Prostate gland (tissue), 2 donors: ENCODE results near the gene BRD3OS. TPM values are rescaled to one million over a fixed set of nuclear protein-coding genes. Genes with fewer than 3 reads are reported as not detected.
A peak's percentile ranks its signal among the peaks of the same experiment; 100 is the strongest.
"Not testable (repeated sequence)": the region's sequence is repeated elsewhere in the genome, so short reads cannot be mapped to it uniquely, and the experiment has no call there.

Experiments used
- DNase-seq: peaks from one replicate; pipeline ENCODE4 v3.0.0-alpha.2; 2019; ENCODE audit warnings: low spot score
- H3K27ac ChIP-seq, 2 donors: fragments of 200-600 bp; sonication (generic); 2 replicates each; pipeline ENCODE4 v1.5.1; 2017 to 2019
- H3K27me3 ChIP-seq: fragments of 200-600 bp; sonication (generic); replicated peaks from 2 replicates; pipeline ENCODE4 v1.5.1; 2019; ENCODE audit not compliant: insufficient read depth
- H3K36me3 ChIP-seq, 2 donors: fragments of 200-600 bp; sonication (generic); 1 replicate in 1 of 2; 2 replicates in 1 of 2; pipeline versions ENCODE4 v1.5.1 to v1.8.1; 2017 to 2019
- H3K4me1 ChIP-seq: fragments of 200-600 bp; sonication (generic); replicated peaks from 2 replicates; pipeline ENCODE4 v1.5.1; 2019
- H3K4me3 ChIP-seq, 2 donors: fragments of 200-600 bp; sonication (generic); 2 replicates each; pipeline ENCODE4 v1.5.1; 2017 to 2019
- H3K9me3 ChIP-seq: fragments of 200-600 bp; sonication (generic); 2 replicates; pipeline ENCODE4 v1.5.1; 2017
- POLR2A ChIP-seq: fragments of 450-650 bp; IDR thresholded peaks from one replicate; pipeline ENCODE4 v1.6.1; 2016; ENCODE audit warnings: antibody characterized with exemption, mild to moderate bottlenecking
- POLR2AphosphoS5 ChIP-seq: sonication (generic); formaldehyde crosslinking; IDR thresholded peaks from one replicate; pipeline ENCODE4 v1.6.1; 2017; ENCODE audit warnings: antibody characterized with exemption
- WGBS: methylation state at CpG from one replicate; pipeline ENCODE4 v1.1.5; 2018; 5-methylcytosine and 5-hydroxymethylcytosine counted together
- intact Hi-C: fragments of 100-400 bp; cut with DNase I; formaldehyde crosslinking; loops from one replicate; pipeline ENCODE4 v1.14.2; 2022
- total RNA-seq, 2 donors: library from RNA; depleted of rRNA; stranded (reverse); fragments of >200 nt; gene quantifications; one replicate each; pipeline ENCODE4 v1.1.0, GENCODE V29; 2016
- TF ChIP-seq, protein P1 (sequence below), 4 experiments: fragments of 200-600 bp in 2 of 4; fragments of 450-650 bp in 2 of 4; sonication (generic) in 2 of 4; IDR thresholded peaks; 1 replicate in 3 of 4; 2 replicates in 1 of 4; pipeline ENCODE4 v1.5.1; 2016 to 2019; ENCODE audit warnings: antibody characterized with exemption in 4 of 4, mild to moderate bottlenecking in 2 of 4, moderate library complexity in 2 of 4

Gene BRD3OS
- total RNA-seq, 2 donors from 2014 or later: 16.2 to 30.1 TPM

DNA sequence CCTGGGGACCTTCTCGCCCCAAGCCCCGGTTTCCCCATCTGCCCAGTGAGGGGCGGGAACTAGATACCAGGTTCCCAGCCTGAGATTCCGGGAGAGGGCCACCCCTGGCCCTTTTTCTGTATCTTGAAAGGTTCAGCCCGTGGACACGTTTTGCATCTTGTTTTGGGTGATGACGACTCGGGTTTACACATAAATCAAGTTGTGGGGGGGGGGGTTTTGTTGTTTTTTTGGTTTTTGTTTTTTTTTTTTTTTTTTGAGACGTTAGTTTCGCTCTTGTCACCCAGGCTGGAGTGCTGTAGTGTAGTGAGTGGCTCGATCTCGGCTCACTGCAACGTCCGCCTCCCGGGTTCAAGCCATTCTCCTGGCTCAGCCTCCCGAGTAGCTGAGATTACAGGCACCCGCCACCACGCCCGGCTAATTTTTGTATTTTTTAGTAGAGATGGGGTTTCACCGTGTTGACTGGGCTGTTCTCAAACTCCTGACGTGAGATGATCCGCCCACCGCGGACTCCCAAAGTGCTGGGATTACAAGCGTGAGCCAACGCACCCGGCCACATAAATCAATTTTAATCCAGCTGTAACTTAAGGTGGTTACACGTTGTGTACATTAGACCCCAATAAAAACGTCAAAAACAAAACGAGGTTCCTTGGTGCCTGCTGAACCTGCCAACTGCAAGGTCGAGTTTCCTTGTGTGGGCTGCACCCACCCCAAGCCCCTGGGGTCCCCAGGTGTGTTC is 43.6 kb downstream of the BRD3OS start:
- Histone ChIP-seq H3K4me3 (peak overlapping the region; percentile 93 to 95), H3K27ac (peak overlapping the region; percentile 95 to 99), H3K9me3 (no peaks in the 10 kb centered on the region), H3K4me1 (peaks cover 10% of the 10 kb centered on the region), H3K36me3 (no peaks in the 10 kb centered on the region), H3K27me3 (no peaks in the 10 kb centered on the region)
- intact Hi-C loops: loop anchor here (5.0 to 10.0 kb wide), 3 partner anchors 42 to 366 kb away; partner anchors contain the start of gene BRD3OS
- TF ChIP-seq POLR2A (no peak), POLR2AphosphoS5 (no peak)
- TF ChIP-seq, protein P1, sequence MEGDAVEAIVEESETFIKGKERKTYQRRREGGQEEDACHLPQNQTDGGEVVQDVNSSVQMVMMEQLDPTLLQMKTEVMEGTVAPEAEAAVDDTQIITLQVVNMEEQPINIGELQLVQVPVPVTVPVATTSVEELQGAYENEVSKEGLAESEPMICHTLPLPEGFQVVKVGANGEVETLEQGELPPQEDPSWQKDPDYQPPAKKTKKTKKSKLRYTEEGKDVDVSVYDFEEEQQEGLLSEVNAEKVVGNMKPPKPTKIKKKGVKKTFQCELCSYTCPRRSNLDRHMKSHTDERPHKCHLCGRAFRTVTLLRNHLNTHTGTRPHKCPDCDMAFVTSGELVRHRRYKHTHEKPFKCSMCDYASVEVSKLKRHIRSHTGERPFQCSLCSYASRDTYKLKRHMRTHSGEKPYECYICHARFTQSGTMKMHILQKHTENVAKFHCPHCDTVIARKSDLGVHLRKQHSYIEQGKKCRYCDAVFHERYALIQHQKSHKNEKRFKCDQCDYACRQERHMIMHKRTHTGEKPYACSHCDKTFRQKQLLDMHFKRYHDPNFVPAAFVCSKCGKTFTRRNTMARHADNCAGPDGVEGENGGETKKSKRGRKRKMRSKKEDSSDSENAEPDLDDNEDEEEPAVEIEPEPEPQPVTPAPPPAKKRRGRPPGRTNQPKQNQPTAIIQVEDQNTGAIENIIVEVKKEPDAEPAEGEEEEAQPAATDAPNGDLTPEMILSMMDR (IDR thresholded peaks at IDR 0.05): no peak
- 2% methylated on average over 31 of the region's 31 CpGs for WGBS
- no peak for DNase-seq

DNA sequence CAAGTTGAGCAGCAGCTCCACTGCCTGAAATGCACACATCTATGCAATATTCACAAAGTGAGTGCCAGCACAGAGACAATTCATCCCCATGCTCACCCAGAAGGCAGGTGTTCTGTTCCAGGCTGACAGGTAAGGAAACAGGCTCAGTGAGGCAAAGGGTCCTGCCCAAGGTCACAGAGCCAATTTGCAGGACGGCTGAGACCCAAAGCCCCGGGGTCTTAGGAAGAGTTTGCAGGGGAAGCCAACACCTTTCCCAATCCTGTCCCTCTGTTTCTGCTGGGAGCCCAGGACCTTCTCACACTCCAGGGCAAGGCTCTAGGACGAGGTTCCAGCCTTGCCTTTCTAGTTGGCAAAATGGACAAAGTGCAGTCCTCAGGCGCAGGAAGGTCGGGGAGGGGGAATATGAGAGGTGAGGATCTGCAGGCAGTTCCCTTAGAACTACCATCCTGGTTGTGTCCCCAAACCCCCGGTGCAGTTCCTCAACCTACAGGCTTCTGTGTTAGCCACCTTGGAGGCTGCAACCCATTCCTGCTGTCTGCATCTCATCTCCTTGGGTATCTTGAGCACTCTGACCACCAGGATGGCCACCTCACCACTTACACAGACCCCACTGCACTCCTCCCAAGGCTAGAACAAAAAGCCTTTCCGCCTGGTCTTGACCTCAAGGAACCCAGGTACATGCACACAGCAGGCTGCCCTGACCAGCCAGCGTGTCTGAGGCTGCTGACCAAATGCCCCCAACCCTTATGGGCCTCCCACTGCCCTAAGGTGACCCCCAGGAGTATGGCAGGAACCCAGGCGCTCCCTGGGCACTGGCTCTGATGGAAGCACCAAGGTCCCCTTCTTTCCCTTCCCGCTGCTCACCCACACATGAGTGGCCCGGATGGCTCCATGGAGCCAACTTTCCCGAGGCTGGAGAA is 44.5 kb downstream of the BRD3OS start:
- no peak overlapping the region for H3K27ac ChIP-seq
- intact Hi-C loops: loop anchor here (5.0 to 10.0 kb wide), 3 partner anchors 42 to 365 kb away; partner anchors contain the start of gene BRD3OS
- no peak for DNase-seq
- H3K4me1 ChIP-seq: peaks cover 7% of the 10 kb centered on the region
- no peaks in the 10 kb centered on the region for H3K9me3 ChIP-seq
- no peak for TF ChIP-seq POLR2AphosphoS5
- TF ChIP-seq, protein P1 (IDR thresholded peaks at IDR 0.05): no peak
- no peak for TF ChIP-seq POLR2A
- no peak overlapping the region for H3K4me3 ChIP-seq
- H3K36me3 ChIP-seq: no peaks in the 10 kb centered on the region
- H3K27me3 ChIP-seq: no peaks in the 10 kb centered on the region
- 67% methylated on average over 12 of the region's 12 CpGs for WGBS

DNA sequence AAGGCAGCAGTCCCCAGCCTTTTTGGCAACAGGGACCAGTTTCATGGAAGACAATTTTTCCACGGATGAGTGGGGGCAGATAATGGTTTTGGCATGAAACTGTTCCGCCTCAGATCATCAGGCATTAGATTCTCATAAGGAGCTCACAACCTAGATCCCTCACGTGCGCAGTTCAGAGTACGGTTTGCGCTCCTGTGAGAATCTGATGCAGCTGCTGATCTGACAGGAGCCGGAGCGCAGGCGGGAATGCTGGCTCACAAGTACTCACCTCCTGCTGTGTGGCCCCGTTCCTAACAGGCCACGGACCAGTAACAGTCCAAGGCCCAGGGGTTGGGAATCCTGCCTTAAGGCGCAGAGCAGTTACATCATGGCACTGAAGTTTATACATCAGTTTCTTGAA is 45.9 kb downstream of the BRD3OS start:
- no peaks in the 10 kb centered on the region for H3K36me3 ChIP-seq
- intact Hi-C loops: no loop called here
- H3K27ac ChIP-seq: no peak overlapping the region
- 94% methylated on average over 12 of the region's 12 CpGs for WGBS
- H3K4me1 ChIP-seq: peaks cover 2% of the 10 kb centered on the region
- no peaks in the 10 kb centered on the region for H3K27me3 ChIP-seq
- no peak for DNase-seq
- no peaks in the 10 kb centered on the region for H3K9me3 ChIP-seq
- TF ChIP-seq, protein P1 (IDR thresholded peaks at IDR 0.05): no peak
- no peak for TF ChIP-seq POLR2AphosphoS5
- no peak for TF ChIP-seq POLR2A
- H3K4me3 ChIP-seq: no peak overlapping the region

DNA sequence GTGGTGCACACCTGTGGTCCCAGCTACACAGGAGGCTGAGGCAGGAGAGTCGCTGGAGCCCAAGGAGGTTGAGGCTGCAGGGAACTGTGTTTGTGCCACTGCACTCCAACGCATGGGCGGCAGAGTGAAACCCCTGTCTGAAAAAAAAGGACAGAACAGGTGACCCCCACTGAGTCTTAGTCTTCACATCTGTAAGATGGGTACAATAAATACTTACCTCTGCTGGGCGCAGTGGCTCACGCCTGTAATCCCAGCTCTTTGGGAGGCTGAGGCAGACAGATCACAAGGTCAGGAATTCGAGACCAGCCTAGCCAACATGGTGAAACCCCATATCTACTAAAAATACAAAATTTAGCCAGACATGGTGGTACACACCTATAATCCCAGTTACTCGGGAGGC is 47.4 kb downstream of the BRD3OS start:
- intact Hi-C loops, H3K27ac ChIP-seq, H3K4me1 ChIP-seq, DNase-seq, H3K9me3 ChIP-seq, H3K4me3 ChIP-seq, H3K27me3 ChIP-seq, H3K36me3 ChIP-seq: not testable (repeated sequence)
- 91% methylated on average over 7 of the region's 7 CpGs for WGBS

DNA sequence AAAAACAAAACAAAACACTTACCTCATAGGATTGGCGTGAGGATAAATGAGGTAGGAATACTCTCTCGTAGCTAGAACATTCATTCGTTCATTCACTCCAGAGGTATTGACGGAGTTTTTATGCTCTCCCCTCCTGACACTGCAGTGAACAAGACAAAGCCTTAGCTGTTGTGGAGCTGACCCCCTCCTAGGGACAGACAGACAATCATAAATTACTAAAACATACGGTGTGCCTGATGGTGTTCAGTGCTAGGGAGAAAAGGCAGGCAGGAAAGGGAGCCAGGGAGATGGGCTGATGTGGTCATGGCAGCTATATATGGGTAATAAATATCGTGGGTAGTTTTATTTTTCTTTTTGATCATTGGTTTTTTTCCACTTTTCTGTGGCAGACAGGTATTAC is 48.2 kb downstream of the BRD3OS start:
- intact Hi-C loops: no loop called here
- DNase-seq: no peak
- Histone ChIP-seq H3K9me3 (no peaks in the 10 kb centered on the region), H3K27me3 (no peaks in the 10 kb centered on the region), H3K4me1 (no peaks in the 10 kb centered on the region), H3K4me3 (no peak overlapping the region), H3K36me3 (no peaks in the 10 kb centered on the region), H3K27ac (no peak overlapping the region)
- WGBS: 50% methylated on average over 6 of the region's 6 CpGs
- TF ChIP-seq POLR2AphosphoS5 (no peak), POLR2A (no peak)
- TF ChIP-seq, protein P1 (IDR thresholded peaks at IDR 0.05): no peak

DNA sequence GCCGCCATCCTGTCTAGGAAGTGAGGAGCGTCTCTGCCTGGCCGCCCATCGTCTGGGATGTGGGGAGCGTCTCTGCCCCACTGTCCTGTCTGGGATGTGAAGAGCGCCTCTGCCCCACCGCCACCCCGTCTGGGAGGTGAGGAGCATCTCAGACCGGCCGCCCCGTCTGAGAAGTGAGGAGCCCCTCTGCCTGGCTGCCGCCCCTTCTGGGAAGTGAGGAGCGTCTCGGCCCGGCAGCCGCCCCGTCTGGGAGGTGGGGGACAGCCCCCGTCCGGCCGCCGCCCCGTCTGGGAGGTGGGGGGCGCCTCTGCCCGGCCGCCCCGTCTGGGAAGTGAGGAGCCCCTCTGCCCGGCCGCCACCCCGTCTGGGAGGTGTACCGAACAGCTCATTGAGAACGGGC is 50.4 kb downstream of the BRD3OS start:
- 95% methylated on average over 24 of the region's 31 CpGs for WGBS
- H3K27ac ChIP-seq, H3K4me3 ChIP-seq, DNase-seq, H3K27me3 ChIP-seq, H3K4me1 ChIP-seq, H3K9me3 ChIP-seq, intact Hi-C loops, H3K36me3 ChIP-seq: not testable (repeated sequence)
